MM.1S (cell line): ENCODE results near the gene SERINC4.

Source experiments
- CTCF ChIP-seq: fragments of 300-600 bp; sonication (generic); IDR thresholded peaks from 2 replicates; pipeline ENCODE4 v1.5.1; 2016; ENCODE audit warnings: antibody characterized with exemption, low read length, mixed read lengths
- EZH2 ChIP-seq: fragments of 300-600 bp; sonication (generic); optimal IDR thresholded peaks from 2 replicates; pipeline ENCODE3; 2017; ENCODE audit warnings: low read depth, mild to moderate bottlenecking, antibody characterized with exemption, low read length, mixed read lengths
- EZH2phosphoT487 ChIP-seq: fragments of 300-600 bp; sonication (generic); IDR thresholded peaks from 2 replicates; pipeline ENCODE4 v1.6.1; 2018; ENCODE audit warnings: antibody characterized with exemption, low read length

DNA sequence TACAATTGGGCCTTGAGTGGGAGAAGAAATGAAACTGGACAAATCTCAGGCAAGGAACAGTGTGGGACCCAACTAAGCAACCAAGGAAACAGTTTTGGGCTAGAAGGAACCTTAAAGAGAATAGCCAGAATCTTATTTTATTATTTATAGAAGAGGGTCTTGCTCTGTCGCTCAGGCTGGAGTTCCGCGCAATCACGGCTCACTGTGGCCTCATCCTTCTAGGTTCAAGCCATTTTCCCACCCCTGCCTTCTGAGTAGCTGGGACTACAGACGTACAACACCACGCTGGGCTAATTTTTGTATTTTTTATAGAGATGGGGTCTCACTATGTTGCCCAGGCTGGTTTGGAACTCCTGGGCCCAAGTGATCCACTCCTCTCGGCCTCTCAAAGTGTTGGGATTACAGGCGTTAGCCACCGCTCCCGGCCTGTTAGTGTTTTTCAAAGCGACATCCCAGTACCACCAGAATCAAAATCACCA, 26.0 kb upstream of the SERINC4 start:
- TF ChIP-seq EZH2 (no peak), CTCF (no peak), EZH2phosphoT487 (no peak)
